CD14-positive monocyte (primary cell): ENCODE measurements around the gene BCR. TPM values are rescaled to one million over a fixed set of nuclear protein-coding genes. Genes with fewer than 3 reads are reported as not detected.

Experiments
- DNase-seq, 3 donors: peaks; one replicate each; pipeline ENCODE4 v3.0.0-alpha.2; 2011 to 2022
- H2AFZ ChIP-seq: 2 replicates; pipeline ENCODE4 v1.6.0; 2012; ENCODE audit warnings: mild to moderate bottlenecking, low read depth, low read length, inconsistent platforms; ENCODE audit not compliant: insufficient read depth, poor library complexity, severe bottlenecking
- H3K27ac ChIP-seq, 2 donors: 1 replicate in 1 of 2; 2 replicates in 1 of 2; pipeline ENCODE4 v1.5.1; 2012 to 2013; ENCODE audit warnings: low read length in 2 of 2, control low read depth in 1 of 2, inconsistent platforms in 1 of 2, low read depth in 1 of 2, mild to moderate bottlenecking in 1 of 2
- H3K27me3 ChIP-seq, 2 donors: one replicate each; pipeline versions ENCODE4 v1.6.0 to v1.6.1; 2011 to 2013; ENCODE audit warnings: low read length in 2 of 2; ENCODE audit not compliant: control insufficient read depth in 2 of 2, insufficient read depth in 2 of 2
- H3K36me3 ChIP-seq, 2 donors: replicated peaks in 1 of 2; 1 replicate in 1 of 2; 2 replicates in 1 of 2; pipeline versions ENCODE4 v1.5.1 to v1.6.1; 2012 to 2013; ENCODE audit warnings: low read length in 2 of 2, control low read depth in 1 of 2, inconsistent platforms in 1 of 2, mild to moderate bottlenecking in 1 of 2; ENCODE audit not compliant: insufficient read depth in 2 of 2, control insufficient read depth in 1 of 2
- H3K4me1 ChIP-seq, 2 donors: 1 replicate in 1 of 2; 2 replicates in 1 of 2; pipeline versions ENCODE4 v1.5.1 to v1.6.1; 2012 to 2013; ENCODE audit warnings: low read length in 2 of 2, control low read depth in 1 of 2, inconsistent platforms in 1 of 2, mild to moderate bottlenecking in 1 of 2, moderate library complexity in 1 of 2; ENCODE audit not compliant: insufficient read depth in 2 of 2, control insufficient read depth in 1 of 2
- H3K4me2 ChIP-seq: replicated peaks from 2 replicates; pipeline ENCODE3; 2012; ENCODE audit warnings: low read length, moderate library complexity, mild to moderate bottlenecking; ENCODE audit not compliant: poor library complexity, severe bottlenecking; ENCODE audit errors: extremely low read depth
- H3K4me3 ChIP-seq, 3 experiments: fragments of 200-600 bp in 1 of 3; sonication (generic) in 1 of 3; replicated peaks in 1 of 3; 1 replicate in 2 of 3; 2 replicates in 1 of 3; pipeline ENCODE4 v1.5.1; 2011 to 2013; ENCODE audit warnings: low read length in 3 of 3, mild to moderate bottlenecking in 3 of 3, control low read depth in 2 of 3, low read depth in 2 of 3, inconsistent platforms in 1 of 3, moderate library complexity in 1 of 3
- H3K79me2 ChIP-seq: 2 replicates; pipeline ENCODE4 v1.6.0; 2012; ENCODE audit warnings: mild to moderate bottlenecking, control low read depth, inconsistent platforms, low read length, moderate library complexity; ENCODE audit not compliant: insufficient read depth
- H3K9ac ChIP-seq: 2 replicates; pipeline ENCODE4 v1.6.0; 2017; ENCODE audit warnings: low read length, mild to moderate bottlenecking; ENCODE audit not compliant: insufficient read depth, poor library complexity, severe bottlenecking
- H3K9me3 ChIP-seq, 2 donors: replicated peaks in 1 of 2; 1 replicate in 1 of 2; 2 replicates in 1 of 2; pipeline versions ENCODE4 v1.5.1 to v1.6.1; 2012 to 2013; ENCODE audit warnings: low read length in 2 of 2, control low read depth in 1 of 2; ENCODE audit not compliant: control insufficient read depth in 1 of 2, insufficient read depth in 1 of 2
- H4K20me1 ChIP-seq: 2 replicates; pipeline ENCODE4 v1.6.0; 2012; ENCODE audit warnings: mild to moderate bottlenecking, low read length, control low read depth, moderate library complexity; ENCODE audit not compliant: insufficient read depth
- H3K27ac Mint-ChIP-seq, 7 donors: one replicate each; pipeline ENCODE4 v1.8.0; 2020; ENCODE audit warnings: mild to moderate bottlenecking in 7 of 7, mixed read lengths in 7 of 7, moderate library complexity in 6 of 7, inconsistent platforms in 2 of 7
- H3K27me3 Mint-ChIP-seq, 3 donors: one replicate each; pipeline ENCODE4 v1.8.0; 2021 to 2022; ENCODE audit warnings: low read depth in 3 of 3, mild to moderate bottlenecking in 3 of 3, mixed read lengths in 3 of 3, moderate library complexity in 3 of 3, inconsistent platforms in 1 of 3
- H3K36me3 Mint-ChIP-seq, 2 donors: one replicate each; pipeline ENCODE4 v1.8.0; 2020; ENCODE audit warnings: mixed read lengths in 2 of 2, inconsistent platforms in 1 of 2, mild to moderate bottlenecking in 1 of 2
- H3K4me1 Mint-ChIP-seq: one replicate; pipeline ENCODE4 v1.8.0; 2020; ENCODE audit warnings: mild to moderate bottlenecking, mixed read lengths
- H3K4me3 Mint-ChIP-seq, 2 donors: one replicate each; pipeline ENCODE4 v1.8.0; 2020; ENCODE audit warnings: mild to moderate bottlenecking in 2 of 2, mixed read lengths in 2 of 2, moderate library complexity in 1 of 2
- H3K9me3 Mint-ChIP-seq, 7 donors: one replicate each; pipeline ENCODE4 v1.8.0; 2020 to 2022; ENCODE audit warnings: mixed read lengths in 7 of 7, mild to moderate bottlenecking in 6 of 7, moderate library complexity in 6 of 7, inconsistent platforms in 2 of 7
- CTCF ChIP-seq: fragments of 200-600 bp; IDR thresholded peaks from one replicate; pipeline ENCODE4 v1.8.0; 2022; ENCODE audit warnings: antibody characterized with exemption, mild to moderate bottlenecking
- WGBS: methylation state at CpG from one replicate; pipeline ENCODE4 v1.1.5; 2013; ENCODE audit warnings: missing lambda C conversion rate; ENCODE audit not compliant: insufficient coverage; 5-methylcytosine and 5-hydroxymethylcytosine counted together
- intact Hi-C, 2 donors: fragments of 100-400 bp; cut with micrococcal nuclease; formaldehyde crosslinking; loops; one replicate each; pipeline versions ENCODE4 v1.15.0 to v1.15.1; 2023
- polyA plus RNA-seq, 3 donors: library from polyadenylated mRNA; depleted of rRNA in 1 of 3; unstranded in 2 of 3; stranded (reverse) in 1 of 3; fragments of 300-500 nt in 2 of 3; fragments of >200 nt in 1 of 3; fragmentation: Illumina TruSeq in 2 of 3; gene quantifications; 1 replicate in 2 of 3; 2 replicates in 1 of 3; pipeline ENCODE4 v1.2.3, GENCODE V29; 2012 to 2021

Gene BCR
- polyA plus RNA-seq, 3 donors = 0.97 to 20.9 (median 0.97) TPM

- Histone ChIP-seq H3K27ac (peak overlapping the region in 1 of 2 donors; percentile 32), H2AFZ (no peak overlapping the region), H3K27me3 (no peaks in the 10 kb centered on the region), H3K9ac (no peak overlapping the region), H3K9me3 (no peaks in the 10 kb centered on the region), H3K79me2 (no peaks in the 10 kb centered on the region), H3K4me3 (no peak overlapping the region), H3K4me1 (peaks cover 30 to 38% of the 10 kb centered on the region in 2 donors), H3K4me2 (no peak overlapping the region), H4K20me1 (no peaks in the 10 kb centered on the region), H3K36me3 (no peaks in the 10 kb centered on the region)
- H3K4me3 Mint-ChIP-seq = no peak overlapping the region
- H3K4me1 Mint-ChIP-seq = peaks cover 29% of the 10 kb centered on the region
- WGBS = 82% methylated on average over 4 of the region's 12 CpGs
- no peak for TF ChIP-seq CTCF
- peak overlapping the region in 5 of 7 donors; percentile 84 to 90 (median 86) for H3K27ac Mint-ChIP-seq
- intact Hi-C loops = no loop called here
- DNase-seq = no peak
- H3K9me3 Mint-ChIP-seq = no peaks in the 10 kb centered on the region
- H3K27me3 Mint-ChIP-seq = peaks cover under 1 to 6% (median 2%) of the 10 kb centered on the region in 3 donors
- H3K36me3 Mint-ChIP-seq = no peaks in the 10 kb centered on the region
Observed at GRCh38 chr22:23138584-23139435, 41.5 kb upstream of the BCR start.

GRCh38 chr22:23140385-23140784, 39.9 kb upstream of the BCR start:
- Histone ChIP-seq H3K36me3 (no peaks in the 10 kb centered on the region), H2AFZ (no peak overlapping the region), H3K9ac (no peak overlapping the region), H3K27me3 (no peaks in the 10 kb centered on the region), H3K4me2 (no peak overlapping the region), H3K4me3 (no peak overlapping the region), H4K20me1 (no peaks in the 10 kb centered on the region), H3K9me3 (no peaks in the 10 kb centered on the region), H3K27ac (no peak overlapping the region), H3K4me1 (peaks cover 39 to 50% of the 10 kb centered on the region in 2 donors), H3K79me2 (no peaks in the 10 kb centered on the region)
- H3K27me3 Mint-ChIP-seq = peaks cover 0 to 7% (median 6%) of the 10 kb centered on the region in 3 donors
- H3K4me1 Mint-ChIP-seq = peaks cover 39% of the 10 kb centered on the region
- no peak overlapping the region for H3K27ac Mint-ChIP-seq
- no peaks in the 10 kb centered on the region for H3K36me3 Mint-ChIP-seq
- no peak overlapping the region for H3K4me3 Mint-ChIP-seq
- intact Hi-C loops = no loop called here
- TF ChIP-seq CTCF = no peak
- no peaks in the 10 kb centered on the region for H3K9me3 Mint-ChIP-seq
- no peak for DNase-seq
